22Rv1 (cell line): ENCODE measurements around the gene YBX2.

Experiments
- CTCF ChIP-seq: fragments of 450-650 bp; IDR thresholded peaks from 2 replicates; pipeline ENCODE4 v1.5.1; 2017; ENCODE audit warnings: mild to moderate bottlenecking
- ZFX ChIP-seq: fragments of 450-650 bp; IDR thresholded peaks from 2 replicates; pipeline ENCODE4 v1.6.1; 2017; ENCODE audit warnings: antibody characterized with exemption, borderline replicate concordance

GRCh38 chr17:7281953-7282751 is 12.3 kb downstream of the YBX2 start:
- no peak for TF ChIP-seq CTCF
- no peak for TF ChIP-seq ZFX
